RKO (cell line): ENCODE results near the gene SLC9A8.
A peak's percentile ranks its signal among the peaks of the same experiment; 100 is the strongest.

Source experiments
- DNase-seq: peaks from one replicate; pipeline ENCODE4 v3.0.0-alpha.2; 2016; ENCODE audit warnings: low spot score

Gene SLC9A8

DNA sequence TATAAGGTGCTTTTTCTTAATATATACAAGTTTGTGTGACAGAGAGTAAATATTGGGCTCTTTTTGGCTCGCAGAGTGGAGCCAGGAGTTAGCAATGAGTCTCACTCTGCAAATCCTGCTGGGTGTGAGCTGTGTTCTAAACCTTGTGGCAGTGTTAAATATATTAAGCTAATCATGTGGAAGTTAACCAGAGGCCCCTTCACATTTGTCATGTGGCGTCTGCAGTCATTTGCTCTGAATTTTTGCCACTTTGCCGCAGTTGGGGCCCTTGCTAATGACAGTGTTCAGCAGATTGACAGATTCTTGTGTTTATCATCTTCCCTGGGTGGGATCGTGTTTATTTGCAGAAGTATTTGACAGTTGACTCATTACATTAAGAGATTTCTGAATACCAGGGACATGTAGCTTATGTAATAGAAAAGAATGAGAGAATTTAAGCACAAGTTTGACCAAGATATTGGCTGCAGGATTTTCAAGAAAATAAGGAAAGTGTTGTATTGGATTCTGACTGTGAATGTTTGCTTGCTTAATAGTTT, 64.8 kb downstream of the SLC9A8 start:
- no peak for DNase-seq

DNA sequence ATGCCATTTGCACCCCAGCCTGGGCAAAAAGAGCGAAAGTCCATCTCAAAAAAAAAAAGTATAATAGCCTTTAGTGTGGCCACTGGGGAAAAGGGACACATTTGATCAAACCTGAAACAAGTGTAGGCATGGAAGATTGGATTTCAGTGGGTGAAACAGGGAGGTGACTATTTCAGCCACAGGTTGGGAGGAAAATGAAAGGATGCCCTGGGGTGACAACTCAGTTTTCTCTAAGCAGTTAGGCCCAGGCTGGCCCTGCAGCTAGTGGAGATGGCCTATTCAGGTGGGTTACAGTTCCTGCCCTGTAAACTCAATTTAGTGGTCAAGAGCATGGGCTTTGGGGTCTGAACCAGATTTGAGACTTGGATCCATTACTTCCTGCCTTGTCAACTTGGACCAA, 66.3 kb downstream of the SLC9A8 start:
- DNase-seq: no peak

DNA sequence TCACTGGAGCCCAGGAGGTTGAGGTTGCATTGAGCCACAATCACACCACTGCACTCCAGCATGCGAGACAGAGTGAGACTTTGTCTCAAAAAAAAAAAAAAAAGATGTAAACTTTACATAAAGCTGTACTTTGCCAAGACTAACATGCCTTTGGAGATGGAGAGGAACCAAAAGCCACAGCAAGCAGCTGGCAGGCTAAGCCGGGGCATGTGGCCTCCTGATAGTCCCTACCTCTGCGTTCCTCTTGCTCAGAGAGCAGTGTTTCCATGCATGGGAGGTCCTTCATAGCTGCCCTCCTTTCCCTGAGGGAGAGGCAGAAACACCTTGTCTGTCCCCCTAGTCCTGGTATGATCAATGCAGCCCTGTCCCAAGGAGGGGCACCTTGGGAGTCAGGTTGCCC, 67.5 kb downstream of the SLC9A8 start:
- no peak for DNase-seq

DNA sequence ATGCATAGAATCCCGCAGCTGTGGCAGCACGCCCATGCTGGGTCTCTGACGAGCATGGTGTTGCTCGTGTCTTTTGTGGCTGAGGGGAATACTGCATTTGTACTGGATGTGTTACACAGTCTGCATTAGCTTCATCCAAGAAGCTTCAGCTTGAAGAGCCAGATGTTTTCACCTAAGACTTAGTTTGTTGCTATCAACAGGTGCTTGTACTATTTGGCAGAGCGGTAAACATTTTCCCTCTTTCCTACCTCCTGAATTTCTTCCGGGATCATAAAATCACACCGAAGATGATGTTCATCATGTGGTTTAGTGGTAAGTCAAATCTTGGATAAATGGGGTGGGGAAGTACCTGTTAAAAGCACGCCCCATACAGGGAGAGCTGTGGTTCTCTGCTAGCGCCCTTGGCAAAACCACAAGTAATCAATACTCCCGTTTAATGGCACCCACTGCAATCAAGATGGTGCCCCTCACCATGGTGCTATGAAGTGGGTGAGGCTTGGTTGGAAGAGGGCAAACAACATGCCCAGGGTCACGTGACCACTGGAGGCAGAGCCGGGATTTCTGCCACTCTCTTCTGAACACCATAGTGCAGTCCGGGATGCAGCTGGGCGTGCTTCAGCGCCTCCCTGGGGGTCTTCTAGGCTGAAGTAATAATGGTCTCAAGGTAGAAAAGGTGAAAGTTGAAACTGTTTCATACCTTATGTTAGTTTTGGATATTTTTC, 68.3 kb downstream of the SLC9A8 start:
- DNase-seq: no peak

DNA sequence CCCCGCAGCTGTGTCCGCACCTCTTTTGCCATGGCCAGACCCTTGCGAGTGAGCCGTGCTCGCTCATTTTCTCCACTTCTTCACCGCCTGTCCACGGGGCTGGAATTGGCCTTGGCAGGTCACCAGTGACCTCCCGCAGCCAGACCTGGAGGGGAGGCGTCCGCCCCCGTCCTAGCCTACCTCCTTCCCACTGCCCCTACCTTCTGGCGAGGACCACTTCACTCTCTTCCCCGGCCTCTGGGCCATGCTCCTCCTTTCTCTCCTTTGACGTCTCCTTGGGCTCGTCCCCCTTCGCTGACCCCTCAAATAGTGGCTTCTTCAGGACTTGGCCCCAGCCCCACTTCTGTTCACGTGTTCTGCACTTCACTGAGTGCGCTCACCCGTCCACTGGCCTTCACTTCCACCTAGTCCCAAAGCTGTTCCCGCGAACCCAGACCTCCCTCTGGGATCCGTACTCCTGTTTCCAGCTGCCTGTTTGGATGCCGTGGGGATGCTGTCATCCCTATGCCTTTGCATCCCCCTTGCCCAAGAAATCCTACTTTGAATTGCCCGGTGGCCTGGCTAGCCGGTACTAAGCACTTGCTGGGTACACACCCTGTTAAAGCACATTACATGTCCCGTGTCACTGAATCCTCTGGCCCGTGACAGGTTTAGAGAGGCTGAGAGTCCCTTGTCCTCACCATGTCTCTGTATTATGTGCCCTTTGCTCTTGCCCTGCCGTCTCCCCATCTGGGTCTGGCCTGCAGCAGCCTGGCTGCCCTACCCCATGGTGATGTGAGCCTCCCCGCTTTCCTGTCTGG, 69.7 kb downstream of the SLC9A8 start:
- DNase-seq: no peak

- no peak for DNase-seq
These were observed 70.7 kb downstream of the SLC9A8 start for GRCh38 chr20:49883246-49883802.

DNA sequence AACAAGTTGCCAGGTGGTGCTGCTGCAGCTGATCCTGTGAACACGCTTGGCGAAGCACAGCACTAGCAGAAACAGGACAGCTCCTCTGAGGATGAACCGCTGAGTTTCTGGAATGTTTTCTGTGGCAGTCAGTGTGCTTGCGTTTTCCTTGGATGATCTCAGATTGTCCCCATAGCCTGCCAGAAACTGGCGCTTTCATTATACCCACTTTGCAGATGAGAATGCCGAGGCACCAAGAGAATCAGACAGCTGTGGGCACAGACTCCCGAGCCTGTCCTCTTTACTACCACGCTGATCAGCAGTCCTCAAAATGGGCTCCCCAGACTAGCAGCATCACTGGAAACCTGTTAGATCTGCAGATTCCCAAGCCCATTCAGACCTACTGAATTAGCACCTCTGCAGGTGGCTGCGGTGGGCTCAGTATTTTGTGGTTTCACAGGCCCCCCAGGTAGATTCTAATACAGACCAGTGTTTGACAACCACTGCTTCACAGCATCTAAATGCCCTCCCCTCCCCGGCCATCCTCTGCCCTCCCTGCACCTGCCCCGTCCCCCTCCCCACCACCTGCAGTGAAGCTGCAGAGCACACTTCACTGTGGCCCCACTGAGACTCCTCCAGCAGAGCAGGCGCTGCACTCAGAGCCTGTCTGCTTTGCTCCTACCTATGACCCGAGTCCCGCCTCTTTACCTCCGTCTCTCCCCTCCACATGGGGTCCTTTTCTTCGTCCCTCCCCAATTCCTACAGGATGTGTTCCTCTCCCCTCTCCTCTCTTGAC, 73.1 kb downstream of the SLC9A8 start:
- no peak for DNase-seq

DNA sequence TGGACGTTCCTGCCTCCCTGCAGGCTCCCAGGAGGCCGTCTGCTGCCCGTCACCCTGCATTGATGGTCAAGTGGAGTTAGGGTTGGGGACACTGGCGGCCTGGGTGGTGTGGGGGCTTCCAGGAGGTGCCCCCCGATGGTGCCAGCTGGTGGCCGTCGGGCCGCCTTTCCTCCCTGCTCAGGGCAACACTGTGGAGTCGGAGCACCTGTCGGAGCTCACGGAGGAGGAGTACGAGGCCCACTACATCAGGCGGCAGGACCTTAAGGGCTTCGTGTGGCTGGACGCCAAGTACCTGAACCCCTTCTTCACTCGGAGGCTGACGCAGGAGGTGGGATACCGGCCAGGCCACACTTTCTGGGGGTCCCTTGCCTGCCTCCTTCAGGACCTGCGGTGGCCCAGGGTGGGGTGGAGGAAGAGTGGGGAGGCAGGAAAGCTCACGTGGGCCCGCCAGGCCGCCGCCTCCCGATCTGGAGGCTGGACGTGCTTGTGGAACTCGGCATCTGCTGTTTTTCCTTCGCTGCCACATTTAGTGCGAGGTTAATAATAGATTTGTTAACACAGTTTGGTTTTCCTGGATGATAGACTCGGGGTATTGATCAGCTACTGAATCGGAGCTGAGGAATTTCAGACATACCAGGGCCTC, 74.1 kb downstream of the SLC9A8 start:
- no peak for DNase-seq

GRCh38 chr20:49887251-49888211, 74.9 kb downstream of the SLC9A8 start:
- DNase-seq: no peak

DNA sequence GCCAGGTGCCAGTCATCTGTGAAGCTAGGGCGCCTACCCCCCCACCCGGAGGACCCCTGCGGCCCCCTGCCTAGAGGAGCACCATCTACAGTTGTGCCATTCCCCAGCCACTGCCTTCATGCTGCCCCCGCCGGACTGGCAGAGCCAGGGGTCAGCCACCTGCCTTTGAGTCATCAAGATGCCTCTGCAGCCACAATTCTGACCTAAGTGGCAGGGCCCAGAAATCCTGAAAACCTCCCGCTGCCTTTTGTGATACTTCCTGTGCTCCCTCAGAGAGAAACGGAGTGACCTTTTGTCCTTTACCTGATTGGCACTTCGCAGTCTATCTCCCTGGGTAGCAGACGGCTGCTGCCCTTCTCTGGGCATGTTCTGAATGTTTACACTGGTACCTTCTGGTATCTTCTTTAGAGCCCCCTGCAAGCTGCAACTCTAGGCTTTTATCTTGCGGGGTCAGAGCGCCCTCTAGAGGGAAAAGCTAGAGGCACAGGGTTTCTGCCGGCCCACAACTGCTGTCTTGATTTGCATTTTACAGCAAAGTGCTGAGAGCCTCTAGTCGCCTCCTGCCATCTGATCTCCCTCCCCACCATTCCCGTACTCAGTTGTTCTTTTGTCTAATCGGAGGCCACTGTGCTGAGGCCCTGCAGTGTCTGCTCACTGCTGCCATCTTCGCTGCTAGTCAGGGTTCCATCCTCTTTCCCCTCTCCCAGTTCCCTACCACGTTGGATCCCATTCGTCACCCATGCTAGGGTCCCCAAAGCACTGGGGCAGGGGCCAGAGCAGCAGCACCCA, 75.8 kb downstream of the SLC9A8 start:
- peak; percentile 60 for DNase-seq

GRCh38 chr20:49889001-49889934, 76.6 kb downstream of the SLC9A8 start:
- DNase-seq: no peak

GRCh38 chr20:49889935-49890333, 77.3 kb downstream of the SLC9A8 start:
- no peak for DNase-seq

DNA sequence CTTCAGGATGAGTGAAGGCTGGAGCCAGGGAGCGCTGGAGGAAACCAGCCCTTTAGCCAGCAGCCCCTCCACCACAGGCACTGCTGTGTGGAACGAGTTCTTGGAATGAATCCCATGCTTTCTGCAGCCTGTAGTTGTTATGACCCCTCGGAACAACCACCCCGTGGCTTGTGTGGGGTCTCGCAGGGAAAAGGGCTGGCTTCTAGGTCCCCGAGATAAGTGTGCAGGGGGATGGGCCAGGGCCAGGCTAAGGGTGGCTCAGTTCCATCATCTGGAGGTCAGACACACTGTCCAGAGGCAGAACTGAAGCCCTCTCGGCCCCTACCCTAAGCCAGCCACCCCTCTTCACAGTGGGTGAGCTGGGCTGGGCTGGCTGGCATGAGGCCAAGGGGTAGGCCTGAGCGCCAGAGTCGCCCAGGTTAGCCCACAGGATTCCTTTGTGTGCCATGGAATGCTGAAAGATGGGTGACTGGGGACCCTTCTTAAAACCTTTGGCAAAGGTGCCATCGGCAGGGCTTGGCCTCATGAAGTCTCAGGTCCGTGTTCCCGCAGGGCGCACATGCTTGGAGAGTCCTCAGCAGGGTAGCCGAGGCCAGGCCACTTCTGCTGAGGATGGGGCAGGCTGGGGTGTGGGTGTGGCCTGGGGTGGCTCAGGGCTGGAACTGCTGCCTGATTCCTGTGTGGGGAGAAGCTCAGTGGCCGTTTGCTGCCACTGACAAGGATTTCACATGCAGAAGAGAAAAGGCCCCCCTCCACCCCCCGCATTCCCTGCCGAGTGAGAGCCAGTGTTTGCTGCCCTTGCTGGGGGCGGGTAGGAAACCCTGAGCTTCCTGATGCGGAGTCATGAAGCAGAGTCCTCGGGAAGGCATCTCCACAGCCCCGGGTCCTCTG, 78.1 kb downstream of the SLC9A8 start:
- DNase-seq: no peak

DNA sequence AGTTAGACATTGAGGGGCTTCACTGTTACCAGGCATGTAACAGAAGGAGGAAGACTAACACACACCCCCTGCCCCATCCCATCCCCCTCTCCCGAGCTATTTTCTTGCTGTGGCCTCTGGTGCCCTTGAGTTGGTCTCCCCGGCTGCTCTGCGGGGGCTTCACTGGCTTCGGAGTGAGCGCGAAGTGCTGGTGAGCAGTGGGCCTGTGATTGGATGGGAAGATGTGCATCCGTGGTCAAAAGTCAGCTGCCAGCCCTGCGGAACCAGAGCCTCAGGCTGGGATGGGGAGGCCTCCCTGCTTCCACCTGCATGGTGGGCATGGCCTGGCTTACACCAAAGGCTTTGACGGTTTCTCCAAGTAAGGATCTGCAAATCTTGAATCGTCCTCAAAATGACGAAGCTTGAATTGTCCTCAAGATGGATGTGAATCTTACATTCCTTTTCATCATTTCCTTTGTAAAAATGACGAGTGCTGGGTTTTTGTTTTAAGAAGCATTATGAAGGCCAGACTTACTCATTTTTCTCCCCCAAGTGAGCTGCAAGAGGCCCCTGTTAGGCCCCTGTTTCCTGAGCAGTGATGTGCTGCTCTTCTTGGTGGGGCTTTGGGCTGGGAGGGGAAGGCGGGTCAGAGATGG, 79.0 kb downstream of the SLC9A8 start:
- DNase-seq: no peak

- DNase-seq: no peak
These were observed 79.6 kb downstream of the SLC9A8 start for GRCh38 chr20:49892260-49892659.

DNA sequence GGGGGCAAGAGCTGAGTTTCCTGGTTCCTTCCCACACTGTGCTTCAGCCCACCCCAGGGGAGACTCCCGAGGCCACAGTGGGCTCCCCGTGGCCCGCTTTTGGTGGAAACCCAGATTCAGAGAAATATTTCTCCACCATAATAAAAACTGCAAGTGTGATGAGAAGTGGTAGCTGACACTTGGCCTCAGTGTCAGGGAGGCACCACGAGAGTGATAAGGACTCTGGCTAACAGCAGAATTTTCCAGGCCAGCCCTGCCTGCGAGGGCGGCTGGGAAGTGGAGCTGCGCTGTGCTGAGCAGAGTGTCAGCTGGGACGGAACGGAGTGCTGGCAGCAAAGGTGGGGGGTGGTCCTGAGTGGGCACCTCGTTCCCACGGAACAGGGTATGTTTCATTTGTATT, 80.2 kb downstream of the SLC9A8 start:
- DNase-seq: no peak
